GM21786 (cell line): ENCODE results near the gene RPL7L1.
A peak's percentile ranks its signal among the peaks of the same experiment; 100 is the strongest.

Source experiments
- ATAC-seq: cut with Tn5 transposase; IDR thresholded peaks from one replicate; pipeline ENCODE4 v1.9.1; 2021; ENCODE audit not compliant: unreplicated experiment

Gene RPL7L1

GRCh38 chr6:42928986-42929820 is 49.8 kb downstream of the RPL7L1 start, which contains the start of gene CNPY3:
CNPY3 (plus strand) TSS chr6:42929480; CDS start chr6:42929571, 91 bp downstream.
- ATAC-seq: peak; percentile 74

GRCh38 chr6:42929821-42930360 is 50.5 kb downstream of the RPL7L1 start:
- peak; percentile 57 for ATAC-seq

- ATAC-seq: no peak
Measured at GRCh38 chr6:42932412-42932811, 53.0 kb downstream of the RPL7L1 start.

- ATAC-seq: no peak
Measured at GRCh38 chr6:42933205-42933604, 53.8 kb downstream of the RPL7L1 start.

- ATAC-seq: no peak
Measured at GRCh38 chr6:42935322-42935721, 55.9 kb downstream of the RPL7L1 start.

GRCh38 chr6:42936398-42936797 is 57.0 kb downstream of the RPL7L1 start:
- no peak for ATAC-seq

GRCh38 chr6:42937548-42938427 is 58.4 kb downstream of the RPL7L1 start:
- no peak for ATAC-seq

GRCh38 chr6:42938428-42938796 is 59.0 kb downstream of the RPL7L1 start:
- no peak for ATAC-seq

GRCh38 chr6:42938987-42939809 is 59.8 kb downstream of the RPL7L1 start:
- ATAC-seq: no peak
